HG03097 (cell line): ENCODE measurements around the gene KDM1B.
"Not testable (repeated sequence)": the region's sequence is repeated elsewhere in the genome, so short reads cannot be mapped to it uniquely, and the experiment has no call there.

ENCODE experiments used
- ATAC-seq: cut with Tn5 transposase; IDR thresholded peaks from one replicate; pipeline ENCODE4 v1.9.1; 2021; ENCODE audit not compliant: unreplicated experiment, low FRiP score

The KDM1B gene

GRCh38 chr6:18226451-18227105 lies 71.4 kb downstream of the KDM1B start:
- not testable (repeated sequence) for ATAC-seq

GRCh38 chr6:18227166-18227565 lies 71.9 kb downstream of the KDM1B start:
- not testable (repeated sequence) for ATAC-seq

- ATAC-seq, result not testable (repeated sequence)
Observed at GRCh38 chr6:18228590-18228989, 73.4 kb downstream of the KDM1B start.

- not testable (repeated sequence) for ATAC-seq
Observed at GRCh38 chr6:18231856-18232255, 76.6 kb downstream of the KDM1B start.

GRCh38 chr6:18233770-18234169 lies 78.5 kb downstream of the KDM1B start:
- not testable (repeated sequence) for ATAC-seq

GRCh38 chr6:18234564-18234963 lies 79.3 kb downstream of the KDM1B start:
- no peak for ATAC-seq

GRCh38 chr6:18235524-18235923 lies 80.3 kb downstream of the KDM1B start:
- ATAC-seq, result no peak

- ATAC-seq, result no peak
Observed at GRCh38 chr6:18237167-18237566, 81.9 kb downstream of the KDM1B start.

GRCh38 chr6:18240230-18240629 lies 85.0 kb downstream of the KDM1B start:
- ATAC-seq, result no peak

- ATAC-seq, result no peak
Observed at GRCh38 chr6:18241208-18242038, 86.2 kb downstream of the KDM1B start.

- ATAC-seq, result no peak
Observed at GRCh38 chr6:18242062-18242851, 87.0 kb downstream of the KDM1B start.

- no peak for ATAC-seq
Observed at GRCh38 chr6:18243302-18243893, 88.2 kb downstream of the KDM1B start.

- ATAC-seq, result no peak
Observed at GRCh38 chr6:18244251-18244650, 89.0 kb downstream of the KDM1B start.

GRCh38 chr6:18245079-18245478 lies 89.9 kb downstream of the KDM1B start:
- no peak for ATAC-seq

- no peak for ATAC-seq
Observed at GRCh38 chr6:18245642-18246041, 90.4 kb downstream of the KDM1B start.

- ATAC-seq, result no peak
Observed at GRCh38 chr6:18246205-18246604, 91.0 kb downstream of the KDM1B start.

- no peak for ATAC-seq
Observed at GRCh38 chr6:18247002-18247401, 91.8 kb downstream of the KDM1B start.

- ATAC-seq, result no peak
Observed at GRCh38 chr6:18248698-18249097, 93.5 kb downstream of the KDM1B start.

- ATAC-seq, result no peak
Observed at GRCh38 chr6:18249271-18249670, 94.0 kb downstream of the KDM1B start.

GRCh38 chr6:18253635-18254034 lies 98.4 kb downstream of the KDM1B start:
- no peak for ATAC-seq

GRCh38 chr6:18254793-18255192 lies 99.6 kb downstream of the KDM1B start:
- no peak for ATAC-seq
